Thoracic aorta endothelial cell (primary cell): Measurements from ENCODE around the gene RFNG. TPM values are rescaled to one million over a fixed set of nuclear protein-coding genes. Genes with fewer than 3 reads are reported as not detected.

ENCODE experiments used
- total RNA-seq: library from RNA; depleted of rRNA; stranded (reverse); fragments of >200 nt; gene quantifications from 2 replicates; pipeline ENCODE4 v1.2.3, GENCODE V29; 2012

The RFNG gene
- 22.6 and 23.7 TPM in 2 replicates for total RNA-seq

GRCh38 chr17:82051776-82052637 lies at the start of gene RFNG, which contains the start of gene GPS1:
Gene RFNG (minus strand): TSS chr17:82051811. CDS start chr17:82051766, 45 bp downstream.
Gene GPS1 (plus strand): TSS chr17:82051898. CDS start chr17:82051932, 34 bp downstream.

DNA sequence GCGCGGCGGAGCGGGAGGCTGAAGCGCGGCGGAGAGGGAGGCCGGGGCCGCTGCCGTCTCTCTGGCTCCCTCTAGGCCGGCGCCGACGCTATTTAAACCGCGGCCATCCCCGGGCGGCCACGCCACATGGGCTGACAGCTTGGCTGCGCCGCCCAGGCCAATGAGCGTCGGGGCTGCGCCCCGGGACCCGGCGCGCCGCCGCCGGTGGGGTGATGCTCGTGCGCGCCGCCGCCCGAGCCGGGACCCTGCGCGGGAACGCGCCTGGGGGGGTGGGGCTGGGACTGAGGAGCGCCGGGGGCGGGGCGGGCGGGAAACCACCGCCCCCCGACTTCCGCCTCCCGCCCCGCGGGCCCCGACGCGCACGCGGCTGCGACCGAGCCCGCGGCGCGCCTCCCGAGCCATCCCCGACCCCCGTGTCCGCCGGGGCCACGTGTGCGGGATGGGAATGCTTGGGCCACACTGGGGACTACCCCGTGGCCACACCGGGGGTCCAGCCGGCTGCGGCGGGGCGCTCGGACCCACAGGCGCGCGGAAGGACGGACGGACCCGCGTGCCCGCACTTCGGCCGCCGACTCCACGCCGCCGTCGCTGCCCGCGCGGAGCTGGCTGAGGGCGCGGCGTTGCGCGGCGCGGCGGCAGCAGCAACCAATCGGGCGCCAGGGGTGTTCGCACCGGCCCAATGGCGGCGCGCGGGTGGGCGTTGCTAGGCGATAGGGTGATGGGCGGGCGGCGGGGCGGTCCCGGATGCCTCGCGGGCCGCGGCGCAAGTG lies 46.7 kb upstream of the RFNG start, which contains the start of gene FASN:
Gene FASN, minus strand, starts transcription at position 68 of the 770 bp plus-strand sequence. CDS start 1,791 bp downstream, outside the sequence.

GRCh38 chr17:82065638-82066303 lies 14.2 kb upstream of the RFNG start, which contains the start of gene DUS1L:
Gene DUS1L (minus strand): TSS chr17:82065804. CDS start chr17:82065059, 745 bp downstream.

GRCh38 chr17:82037092-82037888 lies 14.3 kb downstream of the RFNG start, which contains the start of gene DCXR:
Gene DCXR (minus strand): TSS chr17:82037697. CDS start chr17:82037682, 15 bp downstream.

GRCh38 chr17:82031303-82031884 lies 20.2 kb downstream of the RFNG start, which contains the start of gene RAC3:
Gene RAC3 (plus strand): TSS chr17:82031678. CDS start chr17:82031762, 84 bp downstream.

GRCh38 chr17:82022981-82023446 lies 28.6 kb downstream of the RFNG start, which contains the start of gene LRRC45:
Gene LRRC45 (plus strand): TSS chr17:82023305. CDS start chr17:82023644, 339 bp downstream.

GRCh38 chr17:82022310-82022980 lies 29.2 kb downstream of the RFNG start, which contains the start of gene CENPX:
Gene CENPX (minus strand): TSS chr17:82022878. CDS start chr17:82022861, 17 bp downstream.

Other genes starting within 250 kb of the RFNG start
- gene GCGR, start 247.7 kb downstream of the RFNG start, total RNA-seq = not detected in 2 replicates
- gene MCRIP1, start 218.5 kb downstream of the RFNG start, total RNA-seq = 57.1 and 68.8 TPM in 2 replicates
- not detected in 2 replicates for gene PPP1R27, start 216.8 kb downstream of the RFNG start, total RNA-seq
- 824 and 903 TPM in 2 replicates for gene P4HB, start 191.3 kb downstream of the RFNG start, total RNA-seq
- 229 and 236 TPM in 2 replicates for gene ARHGDIA, start 180.5 kb downstream of the RFNG start, total RNA-seq
- gene ALYREF, start 160.2 kb downstream of the RFNG start, total RNA-seq = 176 and 187 TPM in 2 replicates
- gene ANAPC11, start 160.1 kb downstream of the RFNG start, total RNA-seq = 99.4 and 125 TPM in 2 replicates
- 0.13 and 0.22 TPM in 2 replicates for gene NPB, start 149.6 kb downstream of the RFNG start, total RNA-seq
- 30.1 and 51.0 TPM in 2 replicates for gene PCYT2, start 140.4 kb downstream of the RFNG start, total RNA-seq
- gene SIRT7, start 133.6 kb downstream of the RFNG start, total RNA-seq = 17.3 and 21.1 TPM in 2 replicates
- gene MAFG, start 124.1 kb downstream of the RFNG start, total RNA-seq = 20.7 and 22.2 TPM in 2 replicates
- 53.7 and 56.3 TPM in 2 replicates for gene PYCR1, start 114.5 kb downstream of the RFNG start, total RNA-seq
- gene MYADML2, start 104.6 kb downstream of the RFNG start, total RNA-seq = not detected in 2 replicates
- not detected in 2 replicates for gene NOTUM, start 90.6 kb downstream of the RFNG start, total RNA-seq
- gene ASPSCR1, start 74.2 kb downstream of the RFNG start, total RNA-seq = 15.8 and 19.1 TPM in 2 replicates
- 46.4 and 49.8 TPM in 2 replicates for gene CENPX, start 28.9 kb downstream of the RFNG start, total RNA-seq
- gene LRRC45, start 28.5 kb downstream of the RFNG start, total RNA-seq = 17.4 and 20.7 TPM in 2 replicates
- 21.4 and 23.1 TPM in 2 replicates for gene RAC3, start 20.1 kb downstream of the RFNG start, total RNA-seq
- 44.3 and 54.9 TPM in 2 replicates for gene DCXR, start 14.1 kb downstream of the RFNG start, total RNA-seq
- gene GPS1, start 87 bp upstream of the RFNG start, total RNA-seq = 82.2 and 98.8 TPM in 2 replicates
- 59.5 and 62.2 TPM in 2 replicates for gene DUS1L, start 14.0 kb upstream of the RFNG start, total RNA-seq
- gene FASN, start 46.4 kb upstream of the RFNG start, total RNA-seq = 141 and 288 TPM in 2 replicates
- gene CCDC57, start 161.0 kb upstream of the RFNG start, total RNA-seq = 16.2 and 18.8 TPM in 2 replicates
- gene SLC16A3, start 177.2 kb upstream of the RFNG start, total RNA-seq = 87.4 and 113 TPM in 2 replicates
- gene CSNK1D, start 221.9 kb upstream of the RFNG start, total RNA-seq = 62.0 and 76.5 TPM in 2 replicates